T-cell (primary cell): ENCODE results near the gene ZNF524. TPM values are rescaled to one million over a fixed set of nuclear protein-coding genes. Genes with fewer than 3 reads are reported as not detected.

Experiments used
- ATAC-seq, 4 experiments: fragments of 200-7000 bp in 3 of 4; fragments of 150-1000 bp in 1 of 4; cut with Tn5 transposase; replicated peaks in 1 of 4; 1 replicate in 3 of 4; 2 replicates in 1 of 4; pipeline ENCODE4 v1.10.0; 2021; ENCODE audit warnings: moderate library complexity in 3 of 4, mild to moderate bottlenecking in 2 of 4, moderate number of reproducible peaks in 1 of 4
- CTCF ChIA-PET, 2 donors: fragments of 300-600 bp; sonication (Branson Sonifier 250); formaldehyde crosslinking; loops; one replicate each; lab custom pipeline; 2022; ENCODE audit warnings: antibody characterized with exemption in 2 of 2; lab: Charles Lee
- POLR2A ChIA-PET, 2 donors: fragments of 300-600 bp; sonication (Branson Sonifier 250); formaldehyde crosslinking; loops; one replicate each; lab custom pipeline; 2022; ENCODE audit warnings: antibody characterized with exemption in 2 of 2; lab: Charles Lee
- DNase-seq, 35 experiments: peaks; one replicate each; pipeline versions ENCODE4 v3.0.0 to v3.0.0-alpha.2; 2013 to 2023
- H3K27ac ChIP-seq: one replicate; pipeline ENCODE4 v1.5.1; 2013; ENCODE audit warnings: low read length
- H3K27me3 ChIP-seq, 2 experiments: replicated peaks in 1 of 2; 1 replicate in 1 of 2; 2 replicates in 1 of 2; pipeline versions ENCODE4 v1.6.1 to v1.7.0; 2013; ENCODE audit warnings: low read length in 1 of 2, mixed read lengths in 1 of 2; ENCODE audit not compliant: control insufficient read depth in 2 of 2, insufficient read depth in 2 of 2; ENCODE audit errors: extremely low read depth in 1 of 2
- H3K36me3 ChIP-seq, 2 donors: 1 replicate in 1 of 2; 2 replicates in 1 of 2; pipeline versions ENCODE4 v1.6.1 to v1.7.0; 2013; ENCODE audit warnings: low read length in 1 of 2; ENCODE audit not compliant: control insufficient read depth in 2 of 2, insufficient read depth in 1 of 2; ENCODE audit errors: extremely low read depth in 1 of 2
- H3K4me1 ChIP-seq, 2 experiments: 1 replicate in 1 of 2; 2 replicates in 1 of 2; pipeline versions ENCODE4 v1.6.1 to v1.7.0; 2013; ENCODE audit warnings: low read length in 2 of 2, mixed read lengths in 1 of 2; ENCODE audit not compliant: insufficient read depth in 2 of 2, control insufficient read depth in 1 of 2; ENCODE audit errors: extremely low read depth in 1 of 2
- H3K4me3 ChIP-seq, 2 donors: 1 replicate in 1 of 2; 2 replicates in 1 of 2; pipeline versions ENCODE4 v1.5.1 to v1.7.0; 2013; ENCODE audit warnings: mild to moderate bottlenecking in 2 of 2, low read length in 1 of 2, moderate library complexity in 1 of 2; ENCODE audit not compliant: control insufficient read depth in 1 of 2; ENCODE audit errors: extremely low read depth in 1 of 2
- H3K9me3 ChIP-seq: 2 replicates; pipeline ENCODE4 v1.7.0; 2013
- H3K27ac Mint-ChIP-seq, 2 donors: one replicate each; pipeline ENCODE4 v1.8.0; 2020 to 2021; ENCODE audit warnings: mild to moderate bottlenecking in 2 of 2, mixed read lengths in 2 of 2
- H3K27me3 Mint-ChIP-seq, 2 donors: one replicate each; pipeline ENCODE4 v1.8.0; 2021 to 2022; ENCODE audit warnings: mixed read lengths in 2 of 2
- H3K36me3 Mint-ChIP-seq: one replicate; pipeline ENCODE4 v1.8.0; 2021; ENCODE audit warnings: mixed read lengths
- H3K4me1 Mint-ChIP-seq, 3 donors: one replicate each; pipeline ENCODE4 v1.8.0; 2020 to 2022; ENCODE audit warnings: mixed read lengths in 3 of 3, mild to moderate bottlenecking in 1 of 3
- H3K4me3 Mint-ChIP-seq, 3 donors: one replicate each; pipeline ENCODE4 v1.8.0; 2020 to 2022; ENCODE audit warnings: mild to moderate bottlenecking in 3 of 3, mixed read lengths in 3 of 3, moderate library complexity in 3 of 3
- H3K9me3 Mint-ChIP-seq, 3 donors: one replicate each; pipeline ENCODE4 v1.8.0; 2020 to 2022; ENCODE audit warnings: mixed read lengths in 3 of 3
- WGBS: methylation state at CpG from one replicate; pipeline ENCODE4 v1.1.5; 2013; ENCODE audit warnings: missing lambda C conversion rate; ENCODE audit not compliant: insufficient coverage; 5-methylcytosine and 5-hydroxymethylcytosine counted together
- total RNA-seq, 35 experiments: library from RNA in 6 of 35; stranded (reverse) in 6 of 35; fragments of 120-200 nt in 1 of 35; gene quantifications; one replicate each; pipeline versions ENCODE4 v1.2.1 to v1.2.4 and lab custom pipeline; 2013 to 2026

Gene ZNF524
- total RNA-seq, 5 donors from 2014 or later (not counting 1 experiment from before 2014, with no cell fraction given): 14.9 to 42.2 (median 33.4) TPM

- ChIA-PET POLR2A (no interaction called here), CTCF (no interaction called here)
- no peaks in the 10 kb centered on the region for H3K9me3 ChIP-seq
- Mint-ChIP-seq H3K4me1 (peaks cover 29 to 38% (median 34%) of the 10 kb centered on the region in 3 donors), H3K9me3 (no peaks in the 10 kb centered on the region), H3K4me3 (no peak overlapping the region), H3K27ac (no peak overlapping the region), H3K27me3 (no peaks in the 10 kb centered on the region), H3K36me3 (peaks cover 27% of the 10 kb centered on the region)
- ATAC-seq (no peak), DNase-seq (no peak)
- no peak overlapping the region for H3K27ac ChIP-seq
- WGBS: 98% methylated on average over 39 of the region's 75 CpGs
- H3K4me1 ChIP-seq: peaks cover 0 to 15% of the 10 kb centered on the region in 2 experiments
- H3K4me3 ChIP-seq: no peak overlapping the region
- no peaks in the 10 kb centered on the region for H3K27me3 ChIP-seq
- H3K36me3 ChIP-seq: peaks cover 5 to 34% of the 10 kb centered on the region in 2 donors
Measured at GRCh38 chr19:55613930-55614710, 14.0 kb downstream of the ZNF524 start.

- WGBS: 98% methylated on average over 73 of the region's 98 CpGs
- no peak for ATAC-seq
- H3K4me3 Mint-ChIP-seq: no peak overlapping the region
- no peak for DNase-seq
- Histone ChIP-seq H3K4me3 (no peak overlapping the region), H3K27ac (no peak overlapping the region), H3K9me3 (no peaks in the 10 kb centered on the region), H3K4me1 (peaks cover 0 to 10% of the 10 kb centered on the region in 2 experiments), H3K27me3 (no peaks in the 10 kb centered on the region), H3K36me3 (peaks cover 5 to 27% of the 10 kb centered on the region in 2 donors)
- H3K27me3 Mint-ChIP-seq: no peaks in the 10 kb centered on the region
- POLR2A ChIA-PET: no interaction called here
- peaks cover 19% of the 10 kb centered on the region for H3K36me3 Mint-ChIP-seq
- no peaks in the 10 kb centered on the region for H3K9me3 Mint-ChIP-seq
- CTCF ChIA-PET: no interaction called here
- H3K27ac Mint-ChIP-seq: no peak overlapping the region
- peaks cover 28 to 35% (median 32%) of the 10 kb centered on the region in 3 donors for H3K4me1 Mint-ChIP-seq
Measured at GRCh38 chr19:55614711-55615542, 14.8 kb downstream of the ZNF524 start.

- H3K4me1 ChIP-seq: peaks cover 4 to 11% of the 10 kb centered on the region in 2 experiments
- Mint-ChIP-seq H3K27ac (no peak overlapping the region), H3K4me1 (peaks cover 29 to 35% (median 35%) of the 10 kb centered on the region in 3 donors), H3K4me3 (no peak overlapping the region), H3K36me3 (peaks cover 18% of the 10 kb centered on the region), H3K27me3 (no peaks in the 10 kb centered on the region), H3K9me3 (no peaks in the 10 kb centered on the region)
- H3K4me3 ChIP-seq: no peak overlapping the region
- ATAC-seq (no peak), DNase-seq (no peak)
- no peaks in the 10 kb centered on the region for H3K27me3 ChIP-seq
- H3K9me3 ChIP-seq: no peaks in the 10 kb centered on the region
- 97% methylated on average over 83 of the region's 88 CpGs for WGBS
- POLR2A ChIA-PET: no interaction called here
- H3K27ac ChIP-seq: no peak overlapping the region
- CTCF ChIA-PET: no interaction called here
- H3K36me3 ChIP-seq: peaks cover 5 to 21% of the 10 kb centered on the region in 2 donors
Measured at GRCh38 chr19:55615543-55616394, 15.7 kb downstream of the ZNF524 start.

- peaks cover 18% of the 10 kb centered on the region for H3K36me3 Mint-ChIP-seq
- peaks cover 5 to 21% of the 10 kb centered on the region in 2 donors for H3K36me3 ChIP-seq
- ATAC-seq (no peak), DNase-seq (no peak)
- peaks cover 31 to 35% (median 35%) of the 10 kb centered on the region in 3 donors for H3K4me1 Mint-ChIP-seq
- no peak overlapping the region for H3K27ac Mint-ChIP-seq
- no peaks in the 10 kb centered on the region for H3K27me3 Mint-ChIP-seq
- H3K4me3 Mint-ChIP-seq: no peak overlapping the region
- H3K27ac ChIP-seq: no peak overlapping the region
- peaks cover 9 to 17% of the 10 kb centered on the region in 2 experiments for H3K4me1 ChIP-seq
- WGBS: 99% methylated on average over 38 of the region's 38 CpGs
- H3K9me3 ChIP-seq: no peaks in the 10 kb centered on the region
- H3K9me3 Mint-ChIP-seq: no peaks in the 10 kb centered on the region
- H3K27me3 ChIP-seq: no peaks in the 10 kb centered on the region
- H3K4me3 ChIP-seq: no peak overlapping the region
- CTCF ChIA-PET: no interaction called here
- POLR2A ChIA-PET: no interaction called here
Measured at GRCh38 chr19:55616395-55616875, 16.3 kb downstream of the ZNF524 start.

GRCh38 chr19:55617426-55617825, 17.3 kb downstream of the ZNF524 start:
- H3K4me3 Mint-ChIP-seq: no peak overlapping the region
- H3K36me3 Mint-ChIP-seq: peaks cover 17% of the 10 kb centered on the region
- no peaks in the 10 kb centered on the region for H3K27me3 ChIP-seq
- H3K27ac Mint-ChIP-seq: no peak overlapping the region
- 90% methylated on average over 2 of the region's 8 CpGs for WGBS
- no peaks in the 10 kb centered on the region for H3K9me3 ChIP-seq
- no peaks in the 10 kb centered on the region for H3K27me3 Mint-ChIP-seq
- H3K4me3 ChIP-seq: no peak overlapping the region
- CTCF ChIA-PET: no interaction called here
- peaks cover 9 to 12% of the 10 kb centered on the region in 2 experiments for H3K4me1 ChIP-seq
- peaks cover 8 to 21% of the 10 kb centered on the region in 2 donors for H3K36me3 ChIP-seq
- H3K27ac ChIP-seq: no peak overlapping the region
- H3K4me1 Mint-ChIP-seq: peaks cover 25 to 27% (median 26%) of the 10 kb centered on the region in 3 donors
- POLR2A ChIA-PET: no interaction called here
- DNase-seq (no peak), ATAC-seq (no peak)
- no peaks in the 10 kb centered on the region for H3K9me3 Mint-ChIP-seq
